Stimulated activated CD8-positive, alpha-beta memory T cell treated with anti-CD3 and anti-CD28 coated beads, Interleukin-7, amount 100 ng/mL, for 1 hour (primary cell): ENCODE results near the gene RENBP.

Experiments
- DNase-seq, 2 donors: peaks; one replicate each; pipeline ENCODE4 v3.0.0-alpha.2; 2020; ENCODE audit warnings: low read depth in 2 of 2

The RENBP gene

DNA sequence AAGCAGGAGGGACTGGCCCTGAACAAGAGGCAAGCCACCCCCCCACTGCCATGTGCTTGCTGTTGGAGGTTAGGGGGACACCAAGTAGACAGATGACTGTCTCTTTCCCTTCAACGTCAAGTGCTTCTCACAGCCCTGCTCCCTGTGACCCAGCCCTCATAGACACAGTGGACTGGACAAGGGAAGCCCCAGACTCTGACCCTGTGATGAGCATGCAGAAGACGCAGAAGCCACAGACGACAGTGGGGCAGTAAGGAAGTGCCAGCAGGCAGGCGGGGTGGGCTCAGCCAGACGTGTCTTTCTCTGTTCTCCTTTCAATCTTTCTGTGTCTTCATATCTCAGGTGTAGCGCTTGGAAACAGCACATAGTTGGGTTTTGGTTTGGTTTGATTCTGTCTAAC is 56.1 kb downstream of the RENBP start:
- DNase-seq = no peak

GRCh38 chrX:153887385-153887784 is 57.1 kb downstream of the RENBP start:
- no peak for DNase-seq

GRCh38 chrX:153886915-153887314 is 57.5 kb downstream of the RENBP start:
- no peak for DNase-seq

DNA sequence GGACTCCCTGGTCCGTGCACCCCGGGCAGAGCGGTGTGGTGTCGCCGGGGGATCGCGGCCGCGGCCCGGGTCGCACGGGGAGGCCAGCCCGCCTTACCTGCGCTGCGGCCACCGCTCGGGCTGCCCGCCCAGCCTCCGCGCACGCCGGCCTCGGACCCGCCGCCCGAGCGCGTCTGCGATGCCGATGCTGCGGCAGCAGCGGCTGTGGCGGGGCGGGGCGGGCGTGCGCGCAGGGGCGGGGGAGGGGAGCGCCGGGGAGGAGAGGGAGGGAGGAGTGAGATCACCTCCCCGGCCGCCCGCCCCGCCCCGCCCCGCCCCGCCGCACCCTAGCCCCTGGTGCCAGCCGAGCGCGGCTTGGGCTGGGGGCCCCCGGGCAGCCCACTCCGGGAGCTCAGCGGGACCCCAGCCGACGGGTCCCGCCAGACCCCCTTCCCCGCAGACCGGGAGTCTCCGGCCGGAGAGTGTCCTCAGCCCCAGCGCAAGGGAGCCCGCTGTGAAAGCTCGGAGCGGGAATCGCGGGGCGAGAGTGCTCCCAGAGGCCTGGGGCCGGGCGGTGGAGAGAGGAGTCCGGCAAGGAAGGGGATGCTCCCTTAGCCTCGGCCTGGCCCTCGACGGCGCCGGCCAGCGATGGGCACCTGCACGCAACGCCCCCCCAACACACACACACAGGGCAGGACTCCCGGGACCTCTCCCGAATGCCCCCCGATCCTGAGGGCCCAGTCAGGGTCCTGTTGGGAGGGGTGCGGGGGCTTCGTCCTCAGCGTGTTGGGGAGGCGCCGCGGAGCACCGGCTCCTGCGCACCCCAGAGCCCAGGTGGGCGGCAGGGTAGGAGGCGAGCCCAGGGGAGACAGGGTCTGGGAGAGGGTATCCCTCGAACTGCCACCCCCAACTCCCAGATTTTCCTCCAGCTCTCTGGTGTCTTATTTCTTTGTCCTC is 58.2 kb downstream of the RENBP start, which contains the start of gene L1CAM:
TSS of gene L1CAM (minus strand) at position 206 of the 936 bp plus-strand sequence. CDS start 10,337 bp downstream, outside the sequence.
- DNase-seq = no peak
